ENCODE measurements around the gene MAML1. TPM values are rescaled to one million over a fixed set of nuclear protein-coding genes. Genes with fewer than 3 reads are reported as not detected.

Gene MAML1
- total and polyA plus RNA-seq, 10 of the 15 experiments (the other 5 are each of a cell fraction or from before 2014, with no cell fraction given): 0.42 to 23.9 (median 7.3) TPM

DNA sequence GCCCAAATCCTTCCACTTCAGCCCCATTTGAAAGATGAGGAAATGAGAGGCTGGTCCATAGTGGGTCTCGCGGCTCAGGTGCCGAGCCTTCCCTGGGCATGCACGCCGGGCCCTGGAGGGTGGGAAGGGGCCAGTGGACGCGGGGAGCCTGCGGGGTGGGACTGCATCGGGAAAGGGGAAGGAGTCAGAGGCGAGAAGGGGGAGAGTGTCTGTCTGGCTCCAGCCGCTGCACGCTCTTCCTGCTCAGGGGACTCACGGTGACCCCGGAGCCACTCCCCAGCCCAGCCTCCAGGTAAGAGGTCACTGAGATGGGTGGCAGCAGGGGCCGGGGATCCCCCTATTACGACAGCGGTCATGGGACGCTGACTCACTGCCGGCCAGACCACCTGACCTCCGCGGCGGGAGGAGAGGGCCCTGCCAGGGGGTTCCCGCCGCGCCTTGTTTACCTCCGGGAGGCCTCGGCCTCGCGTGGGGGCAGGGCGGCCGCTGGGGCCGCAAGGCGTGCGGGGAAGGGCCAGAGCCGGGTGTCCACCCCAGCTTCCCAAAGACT lies 86.2 kb downstream of the MAML1 start (continued):
- TF ChIP-seq, protein P1, sequence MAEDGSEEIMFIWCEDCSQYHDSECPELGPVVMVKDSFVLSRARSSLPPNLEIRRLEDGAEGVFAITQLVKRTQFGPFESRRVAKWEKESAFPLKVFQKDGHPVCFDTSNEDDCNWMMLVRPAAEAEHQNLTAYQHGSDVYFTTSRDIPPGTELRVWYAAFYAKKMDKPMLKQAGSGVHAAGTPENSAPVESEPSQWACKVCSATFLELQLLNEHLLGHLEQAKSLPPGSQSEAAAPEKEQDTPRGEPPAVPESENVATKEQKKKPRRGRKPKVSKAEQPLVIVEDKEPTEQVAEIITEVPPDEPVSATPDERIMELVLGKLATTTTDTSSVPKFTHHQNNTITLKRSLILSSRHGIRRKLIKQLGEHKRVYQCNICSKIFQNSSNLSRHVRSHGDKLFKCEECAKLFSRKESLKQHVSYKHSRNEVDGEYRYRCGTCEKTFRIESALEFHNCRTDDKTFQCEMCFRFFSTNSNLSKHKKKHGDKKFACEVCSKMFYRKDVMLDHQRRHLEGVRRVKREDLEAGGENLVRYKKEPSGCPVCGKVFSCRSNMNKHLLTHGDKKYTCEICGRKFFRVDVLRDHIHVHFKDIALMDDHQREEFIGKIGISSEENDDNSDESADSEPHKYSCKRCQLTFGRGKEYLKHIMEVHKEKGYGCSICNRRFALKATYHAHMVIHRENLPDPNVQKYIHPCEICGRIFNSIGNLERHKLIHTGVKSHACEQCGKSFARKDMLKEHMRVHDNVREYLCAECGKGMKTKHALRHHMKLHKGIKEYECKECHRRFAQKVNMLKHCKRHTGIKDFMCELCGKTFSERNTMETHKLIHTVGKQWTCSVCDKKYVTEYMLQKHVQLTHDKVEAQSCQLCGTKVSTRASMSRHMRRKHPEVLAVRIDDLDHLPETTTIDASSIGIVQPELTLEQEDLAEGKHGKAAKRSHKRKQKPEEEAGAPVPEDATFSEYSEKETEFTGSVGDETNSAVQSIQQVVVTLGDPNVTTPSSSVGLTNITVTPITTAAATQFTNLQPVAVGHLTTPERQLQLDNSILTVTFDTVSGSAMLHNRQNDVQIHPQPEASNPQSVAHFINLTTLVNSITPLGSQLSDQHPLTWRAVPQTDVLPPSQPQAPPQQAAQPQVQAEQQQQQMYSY (CRISPR knock-in tag; IDR thresholded peaks at IDR 0.05): no peak
- no peak for TF ChIP-seq ELK1 (IDR thresholded peaks at IDR 0.05; ENCODE audit: low read depth, low read length)
- TF ChIP-seq PML (IDR thresholded peaks at IDR 0.05; ENCODE audit: low read length): no peak
- TF ChIP-seq ZNF24 (IDR thresholded peaks at IDR 0.05): no peak
- TF ChIP-seq LARP7 (IDR thresholded peaks at IDR 0.05): peak; percentile 95
- no peak for TF ChIP-seq MYB (IDR thresholded peaks at IDR 0.05; ENCODE audit: borderline replicate concordance, low read depth, low read length)
- peak; percentile 99 for TF ChIP-seq RELA (IDR thresholded peaks at IDR 0.05; ENCODE audit: borderline replicate concordance, partially characterized antibody)
- TF ChIP-seq SMAD1 (IDR thresholded peaks at IDR 0.05; ENCODE audit: low read depth, partially characterized antibody): no peak
- peak; percentile 21; the same call in 1 of the 2 replicates for TF ChIP-seq CBFB (IDR thresholded peaks at IDR 0.05; ENCODE audit: low read depth)
- no peak for TF ChIP-seq EED (IDR thresholded peaks at IDR 0.05; ENCODE audit: low read depth)
- TF ChIP-seq, protein P2, sequence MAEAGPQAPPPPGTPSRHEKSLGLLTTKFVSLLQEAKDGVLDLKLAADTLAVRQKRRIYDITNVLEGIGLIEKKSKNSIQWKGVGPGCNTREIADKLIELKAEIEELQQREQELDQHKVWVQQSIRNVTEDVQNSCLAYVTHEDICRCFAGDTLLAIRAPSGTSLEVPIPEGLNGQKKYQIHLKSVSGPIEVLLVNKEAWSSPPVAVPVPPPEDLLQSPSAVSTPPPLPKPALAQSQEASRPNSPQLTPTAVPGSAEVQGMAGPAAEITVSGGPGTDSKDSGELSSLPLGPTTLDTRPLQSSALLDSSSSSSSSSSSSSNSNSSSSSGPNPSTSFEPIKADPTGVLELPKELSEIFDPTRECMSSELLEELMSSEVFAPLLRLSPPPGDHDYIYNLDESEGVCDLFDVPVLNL (IDR thresholded peaks at IDR 0.05; ENCODE audit: low read depth, low read length): peak; percentile 61
- no peak for TF ChIP-seq SREBF2 (IDR thresholded peaks at IDR 0.05; ENCODE audit: low read length)
- TF ChIP-seq TCF12 (IDR thresholded peaks at IDR 0.05; ENCODE audit: low read depth, low read length): peak; percentile 81
- TF ChIP-seq PBX3 (IDR thresholded peaks at IDR 0.05; ENCODE audit: insufficient replicate concordance, low read depth, low read length): no peak
- TF ChIP-seq, protein P3, sequence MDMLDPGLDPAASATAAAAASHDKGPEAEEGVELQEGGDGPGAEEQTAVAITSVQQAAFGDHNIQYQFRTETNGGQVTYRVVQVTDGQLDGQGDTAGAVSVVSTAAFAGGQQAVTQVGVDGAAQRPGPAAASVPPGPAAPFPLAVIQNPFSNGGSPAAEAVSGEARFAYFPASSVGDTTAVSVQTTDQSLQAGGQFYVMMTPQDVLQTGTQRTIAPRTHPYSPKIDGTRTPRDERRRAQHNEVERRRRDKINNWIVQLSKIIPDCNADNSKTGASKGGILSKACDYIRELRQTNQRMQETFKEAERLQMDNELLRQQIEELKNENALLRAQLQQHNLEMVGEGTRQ (IDR thresholded peaks at IDR 0.05; ENCODE audit: borderline replicate concordance, low read depth, low read length): peak; percentile 82
- no peak for TF ChIP-seq NFYB (IDR thresholded peaks at IDR 0.05; ENCODE audit: insufficient read depth, low read depth, low read length)
- peak; percentile 76 for TF ChIP-seq TBL1XR1 (IDR thresholded peaks at IDR 0.05; ENCODE audit: low read depth, low read length)
- peak; percentile 69; the same call in 1 of the 2 replicates for TF ChIP-seq IKZF1 (conservative IDR thresholded peaks at IDR 0.05)
- peak; percentile 15 for TF ChIP-seq MYC (IDR thresholded peaks at IDR 0.05; ENCODE audit: insufficient read depth, insufficient read length, insufficient replicate concordance, low read length, severe bottlenecking)
- no peak for TF ChIP-seq SUZ12 (IDR thresholded peaks at IDR 0.05; ENCODE audit: unreplicated experiment)
- TF ChIP-seq ATF7 (IDR thresholded peaks at IDR 0.05; ENCODE audit: low read depth): peak; percentile 91
- peak; percentile 90 for TF ChIP-seq USF1 (IDR thresholded peaks at IDR 0.05; ENCODE audit: borderline replicate concordance, extremely low read length, insufficient read depth, low read depth, low read length)
